Activated CD8-positive, alpha-beta memory T cell treated with anti-CD3 and anti-CD28 coated beads, Interleukin-2, amount 50 U/mL, for 24 hours (primary cell): ENCODE measurements around the gene NTN1.

ENCODE experiments used
- DNase-seq: peaks from one replicate; pipeline ENCODE4 v3.0.0-alpha.2; 2020; ENCODE audit errors: extremely low read depth

Gene NTN1

GRCh38 chr17:9158544-9159452 lies 137.5 kb downstream of the NTN1 start:
- no peak for DNase-seq

GRCh38 chr17:9162275-9162985 lies 141.1 kb downstream of the NTN1 start:
- no peak for DNase-seq

- no peak for DNase-seq
These were observed 145.5 kb downstream of the NTN1 start for GRCh38 chr17:9166788-9167187.

- DNase-seq, result no peak
These were observed 146.1 kb downstream of the NTN1 start for GRCh38 chr17:9167379-9167778.

GRCh38 chr17:9169116-9169515 lies 147.8 kb downstream of the NTN1 start:
- DNase-seq, result no peak

- DNase-seq, result no peak
These were observed 149.0 kb downstream of the NTN1 start for GRCh38 chr17:9170336-9170735.

- DNase-seq, result no peak
These were observed 149.5 kb downstream of the NTN1 start for GRCh38 chr17:9170853-9171252.

GRCh38 chr17:9173386-9173983 lies 152.2 kb downstream of the NTN1 start:
- DNase-seq, result no peak

GRCh38 chr17:9174312-9174711 lies 153.0 kb downstream of the NTN1 start:
- no peak for DNase-seq

- DNase-seq, result no peak
These were observed 153.7 kb downstream of the NTN1 start for GRCh38 chr17:9174779-9175574.

- DNase-seq, result no peak
These were observed 154.6 kb downstream of the NTN1 start for GRCh38 chr17:9175700-9176467.

GRCh38 chr17:9177212-9177611 lies 155.9 kb downstream of the NTN1 start:
- DNase-seq, result no peak

GRCh38 chr17:9178319-9178718 lies 157.0 kb downstream of the NTN1 start:
- no peak for DNase-seq

GRCh38 chr17:9179602-9180001 lies 158.3 kb downstream of the NTN1 start:
- DNase-seq, result no peak

- no peak for DNase-seq
These were observed 160.3 kb downstream of the NTN1 start for GRCh38 chr17:9181640-9182039.

GRCh38 chr17:9183306-9183705 lies 162.0 kb downstream of the NTN1 start:
- DNase-seq, result no peak

- no peak for DNase-seq
These were observed 163.8 kb downstream of the NTN1 start for GRCh38 chr17:9185142-9185541.

- no peak for DNase-seq
These were observed 164.5 kb downstream of the NTN1 start for GRCh38 chr17:9185688-9186284.

- no peak for DNase-seq
These were observed 166.5 kb downstream of the NTN1 start for GRCh38 chr17:9187828-9188227.

- DNase-seq, result no peak
These were observed 167.1 kb downstream of the NTN1 start for GRCh38 chr17:9188367-9188766.

GRCh38 chr17:9189870-9190269 lies 168.6 kb downstream of the NTN1 start:
- no peak for DNase-seq
